Nephron progenitor cell (in vitro differentiated cells): ENCODE results near the gene CD8A.

ENCODE experiments used
- DNase-seq: peaks from one replicate; pipeline ENCODE4 v3.0.0; 2021
- H3K27ac Mint-ChIP-seq: 2 replicates; pipeline ENCODE4 v1.8.0; 2021; ENCODE audit warnings: mild to moderate bottlenecking, moderate library complexity, mixed read lengths
- H3K27me3 Mint-ChIP-seq: 2 replicates; pipeline ENCODE4 v1.8.0; 2021; ENCODE audit warnings: mild to moderate bottlenecking, low read depth, mixed read lengths; ENCODE audit not compliant: poor library complexity
- H3K36me3 Mint-ChIP-seq: 2 replicates; pipeline ENCODE4 v1.8.0; 2021; ENCODE audit warnings: low read depth, mixed read lengths
- H3K4me1 Mint-ChIP-seq: 2 replicates; pipeline ENCODE4 v1.8.0; 2021; ENCODE audit warnings: mixed read lengths
- H3K4me3 Mint-ChIP-seq: 2 replicates; pipeline ENCODE4 v1.8.0; 2021; ENCODE audit warnings: mild to moderate bottlenecking, moderate library complexity, mixed read lengths
- H3K9me3 Mint-ChIP-seq: 2 replicates; pipeline ENCODE4 v1.8.0; 2021; ENCODE audit warnings: mild to moderate bottlenecking, moderate library complexity, mixed read lengths
- TF ChIP-seq, protein P1 (sequence below): fragments of 200-600 bp; sonication (generic); IDR thresholded peaks from 2 replicates; pipeline ENCODE4 v1.5.0; 2021; ENCODE audit warnings: antibody characterized with exemption

Gene CD8A

DNA sequence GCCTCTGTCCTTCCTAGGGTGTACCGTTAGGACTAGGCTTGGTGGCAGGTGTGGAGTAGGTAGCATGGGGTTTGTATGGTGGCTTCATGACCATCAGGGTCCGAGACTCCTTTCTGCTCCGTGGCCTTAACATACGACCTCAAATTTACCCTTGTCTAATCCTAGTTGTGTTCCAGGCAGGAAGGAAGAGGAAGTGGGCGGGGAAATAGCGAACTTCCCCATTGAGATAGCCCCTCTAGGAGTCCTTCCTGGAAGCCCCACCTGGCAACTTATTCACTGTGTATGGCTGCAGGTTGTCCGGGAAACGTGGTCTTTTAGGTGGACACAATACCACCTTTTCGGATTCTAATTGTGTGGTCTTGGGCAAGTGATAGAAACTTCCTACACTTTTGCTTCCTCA lies 9.3 kb downstream of the CD8A start:
- no peak overlapping the region for H3K4me3 Mint-ChIP-seq
- H3K4me1 Mint-ChIP-seq: no peaks in the 10 kb centered on the region
- H3K9me3 Mint-ChIP-seq: no peaks in the 10 kb centered on the region
- H3K36me3 Mint-ChIP-seq: no peaks in the 10 kb centered on the region
- TF ChIP-seq, protein P1, sequence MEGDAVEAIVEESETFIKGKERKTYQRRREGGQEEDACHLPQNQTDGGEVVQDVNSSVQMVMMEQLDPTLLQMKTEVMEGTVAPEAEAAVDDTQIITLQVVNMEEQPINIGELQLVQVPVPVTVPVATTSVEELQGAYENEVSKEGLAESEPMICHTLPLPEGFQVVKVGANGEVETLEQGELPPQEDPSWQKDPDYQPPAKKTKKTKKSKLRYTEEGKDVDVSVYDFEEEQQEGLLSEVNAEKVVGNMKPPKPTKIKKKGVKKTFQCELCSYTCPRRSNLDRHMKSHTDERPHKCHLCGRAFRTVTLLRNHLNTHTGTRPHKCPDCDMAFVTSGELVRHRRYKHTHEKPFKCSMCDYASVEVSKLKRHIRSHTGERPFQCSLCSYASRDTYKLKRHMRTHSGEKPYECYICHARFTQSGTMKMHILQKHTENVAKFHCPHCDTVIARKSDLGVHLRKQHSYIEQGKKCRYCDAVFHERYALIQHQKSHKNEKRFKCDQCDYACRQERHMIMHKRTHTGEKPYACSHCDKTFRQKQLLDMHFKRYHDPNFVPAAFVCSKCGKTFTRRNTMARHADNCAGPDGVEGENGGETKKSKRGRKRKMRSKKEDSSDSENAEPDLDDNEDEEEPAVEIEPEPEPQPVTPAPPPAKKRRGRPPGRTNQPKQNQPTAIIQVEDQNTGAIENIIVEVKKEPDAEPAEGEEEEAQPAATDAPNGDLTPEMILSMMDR: no peak
- no peak overlapping the region for H3K27ac Mint-ChIP-seq
- no peak for DNase-seq
- peaks cover 32% of the 10 kb centered on the region for H3K27me3 Mint-ChIP-seq

DNA sequence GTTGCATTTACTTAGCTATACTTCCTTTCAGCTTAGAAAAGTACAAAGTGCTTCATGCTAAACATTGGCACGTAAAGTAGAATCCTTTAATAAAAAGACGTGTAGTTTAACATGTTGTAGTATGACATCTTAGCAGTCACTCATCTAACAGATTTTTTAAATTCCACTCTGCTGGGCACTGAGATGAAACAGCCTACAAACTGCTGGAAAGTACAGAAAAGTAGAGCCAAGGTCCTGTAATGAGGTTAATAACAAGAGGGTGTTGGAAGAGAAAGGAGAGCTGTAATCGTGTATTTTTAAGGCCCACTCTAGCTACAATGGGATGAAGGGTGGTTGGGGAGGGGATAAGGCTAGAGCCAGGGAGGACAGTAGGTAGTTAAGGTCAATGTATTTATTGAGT lies 10.7 kb downstream of the CD8A start:
- no peak for DNase-seq
- peaks cover under 1% of the 10 kb centered on the region for H3K36me3 Mint-ChIP-seq
- TF ChIP-seq, protein P1: no peak
- peaks cover 19% of the 10 kb centered on the region for H3K27me3 Mint-ChIP-seq
- H3K4me3 Mint-ChIP-seq: no peak overlapping the region
- H3K27ac Mint-ChIP-seq: no peak overlapping the region
- H3K4me1 Mint-ChIP-seq: no peaks in the 10 kb centered on the region
- H3K9me3 Mint-ChIP-seq: no peaks in the 10 kb centered on the region

DNA sequence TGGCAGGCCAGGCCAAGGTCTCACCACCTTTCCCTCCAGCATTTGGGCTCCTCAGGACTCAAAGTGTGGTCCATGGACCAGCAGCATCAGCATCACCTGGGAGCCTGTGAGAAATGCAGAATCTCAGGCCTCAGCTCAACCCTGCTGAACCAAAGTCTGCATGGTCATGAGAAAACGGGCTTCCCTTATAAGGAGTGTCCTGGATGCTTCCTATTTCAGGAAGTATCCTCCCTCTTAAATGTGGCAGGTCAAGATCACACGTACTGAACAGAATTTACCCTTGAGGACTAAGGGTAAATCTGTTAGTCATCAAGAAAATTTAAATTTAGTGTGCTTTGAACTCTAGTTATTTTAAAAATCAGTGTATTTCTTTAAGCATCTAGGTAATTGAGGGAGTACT lies 11.8 kb downstream of the CD8A start:
- no peak overlapping the region for H3K27ac Mint-ChIP-seq
- no peaks in the 10 kb centered on the region for H3K4me1 Mint-ChIP-seq
- H3K4me3 Mint-ChIP-seq: no peak overlapping the region
- H3K27me3 Mint-ChIP-seq: peaks cover 13% of the 10 kb centered on the region
- TF ChIP-seq, protein P1: no peak
- H3K9me3 Mint-ChIP-seq: no peaks in the 10 kb centered on the region
- peaks cover 8% of the 10 kb centered on the region for H3K36me3 Mint-ChIP-seq
- DNase-seq: no peak

DNA sequence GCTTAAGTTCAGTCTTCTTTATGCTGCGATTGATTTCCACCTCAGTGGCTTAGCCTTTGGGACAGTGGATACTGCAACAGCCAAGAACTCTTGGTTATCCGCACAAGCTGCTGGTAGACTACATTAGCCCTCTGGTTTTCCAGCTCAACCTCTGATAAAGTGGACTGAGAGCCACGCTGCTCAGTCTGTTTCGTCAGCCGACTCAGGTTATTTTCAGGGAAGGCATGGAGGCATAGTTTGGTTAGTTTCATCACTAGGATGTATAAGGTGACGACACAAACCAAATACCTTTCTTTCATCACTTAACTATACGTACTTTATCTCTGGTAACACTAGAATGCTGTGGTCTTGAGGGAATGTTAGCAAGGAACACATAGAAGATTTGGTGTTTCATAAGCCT lies 14.2 kb downstream of the CD8A start:
- Mint-ChIP-seq H3K36me3 (peaks cover 25% of the 10 kb centered on the region), H3K9me3 (no peaks in the 10 kb centered on the region), H3K27ac (no peak overlapping the region), H3K4me1 (no peaks in the 10 kb centered on the region), H3K4me3 (no peak overlapping the region), H3K27me3 (peaks cover 6% of the 10 kb centered on the region)
- no peak for DNase-seq
- TF ChIP-seq, protein P1: no peak

DNA sequence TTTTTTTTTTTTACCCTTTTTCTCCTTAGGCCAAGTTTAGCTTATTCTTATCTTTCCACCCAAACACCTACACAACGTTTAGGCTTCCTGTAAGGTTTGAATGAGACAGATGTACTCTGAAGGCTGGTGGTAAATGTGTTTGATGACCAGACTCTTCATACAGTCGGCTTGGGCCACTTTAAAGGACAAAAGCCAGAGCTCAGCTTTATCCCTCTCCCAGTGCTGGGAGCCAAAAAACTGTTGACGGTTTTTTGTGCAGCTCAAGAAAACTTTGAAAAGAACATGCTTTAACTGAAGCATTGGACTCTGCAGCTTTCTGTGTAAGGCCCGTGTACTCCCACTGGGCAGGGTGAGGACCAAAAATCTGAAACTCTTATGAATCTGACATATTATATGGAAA lies 15.4 kb downstream of the CD8A start:
- Mint-ChIP-seq H3K4me3 (no peak overlapping the region), H3K36me3 (peaks cover 37% of the 10 kb centered on the region), H3K27ac (no peak overlapping the region), H3K4me1 (no peaks in the 10 kb centered on the region), H3K27me3 (peaks cover 4% of the 10 kb centered on the region), H3K9me3 (no peaks in the 10 kb centered on the region)
- TF ChIP-seq, protein P1: no peak
- DNase-seq: no peak

DNA sequence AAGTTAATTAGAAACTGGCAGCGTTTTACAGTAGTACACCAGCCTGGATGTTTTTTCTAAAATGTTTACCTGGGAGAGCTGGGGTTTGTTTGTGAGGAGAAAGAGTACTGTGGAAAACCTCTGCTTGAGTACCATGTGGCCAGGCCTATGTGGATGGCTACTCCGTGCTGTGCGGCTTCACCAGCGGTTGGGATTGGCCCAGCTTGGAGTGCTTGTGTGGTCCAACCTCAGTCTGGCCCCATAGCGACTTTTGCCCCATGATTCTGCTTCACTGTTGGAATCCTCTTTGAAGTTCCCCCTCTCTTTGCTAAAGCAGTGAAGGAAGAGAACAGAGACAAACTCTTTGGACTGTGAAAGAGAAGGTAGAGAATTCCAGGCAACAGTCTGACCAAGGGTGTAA lies 15.9 kb downstream of the CD8A start:
- no peak overlapping the region for H3K27ac Mint-ChIP-seq
- no peak for DNase-seq
- H3K27me3 Mint-ChIP-seq: peaks cover 4% of the 10 kb centered on the region
- no peaks in the 10 kb centered on the region for H3K9me3 Mint-ChIP-seq
- no peaks in the 10 kb centered on the region for H3K4me1 Mint-ChIP-seq
- TF ChIP-seq, protein P1: no peak
- no peak overlapping the region for H3K4me3 Mint-ChIP-seq
- H3K36me3 Mint-ChIP-seq: peaks cover 41% of the 10 kb centered on the region
